D721Med (cell line): ENCODE results near the gene SIX1.

Experiments
- DNase-seq: peaks from one replicate; pipeline ENCODE4 v3.0.0; 2011; ENCODE audit warnings: low spot score; ENCODE audit not compliant: insufficient read length
- FAIRE-seq: peaks from 2 replicates; lab custom pipeline; 2011; peaks lifted over from hg19 to GRCh38; lab: Jason Lieb, UNC
- TF ChIP-seq, protein P1 (sequence below): IDR thresholded peaks from 2 replicates; pipeline ENCODE4 v1.5.1; 2012; ENCODE audit warnings: mild to moderate bottlenecking, control low read depth; ENCODE audit not compliant: insufficient read depth; ENCODE audit errors: missing control alignments

Gene SIX1

DNA sequence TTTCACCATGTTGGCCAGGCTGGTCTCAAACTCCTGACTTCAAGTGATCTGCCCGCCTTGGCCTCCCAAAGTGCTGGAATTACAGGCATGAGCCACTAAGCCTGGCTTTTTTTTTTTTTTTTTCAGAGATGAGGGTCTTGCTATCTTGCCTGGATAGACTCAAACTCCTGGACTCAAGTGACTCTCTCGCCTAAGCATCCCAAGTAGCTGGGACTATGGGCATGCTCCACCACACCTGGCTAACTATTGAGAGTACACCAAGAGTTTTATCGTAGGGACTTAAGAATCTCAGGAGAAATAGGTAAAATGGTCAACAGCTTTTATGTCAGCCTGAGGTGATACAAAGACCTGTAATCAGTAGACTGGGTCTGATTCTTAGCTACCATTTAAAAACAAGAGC, 31.2 kb upstream of the SIX1 start:
- no peak for FAIRE-seq
- TF ChIP-seq, protein P1, sequence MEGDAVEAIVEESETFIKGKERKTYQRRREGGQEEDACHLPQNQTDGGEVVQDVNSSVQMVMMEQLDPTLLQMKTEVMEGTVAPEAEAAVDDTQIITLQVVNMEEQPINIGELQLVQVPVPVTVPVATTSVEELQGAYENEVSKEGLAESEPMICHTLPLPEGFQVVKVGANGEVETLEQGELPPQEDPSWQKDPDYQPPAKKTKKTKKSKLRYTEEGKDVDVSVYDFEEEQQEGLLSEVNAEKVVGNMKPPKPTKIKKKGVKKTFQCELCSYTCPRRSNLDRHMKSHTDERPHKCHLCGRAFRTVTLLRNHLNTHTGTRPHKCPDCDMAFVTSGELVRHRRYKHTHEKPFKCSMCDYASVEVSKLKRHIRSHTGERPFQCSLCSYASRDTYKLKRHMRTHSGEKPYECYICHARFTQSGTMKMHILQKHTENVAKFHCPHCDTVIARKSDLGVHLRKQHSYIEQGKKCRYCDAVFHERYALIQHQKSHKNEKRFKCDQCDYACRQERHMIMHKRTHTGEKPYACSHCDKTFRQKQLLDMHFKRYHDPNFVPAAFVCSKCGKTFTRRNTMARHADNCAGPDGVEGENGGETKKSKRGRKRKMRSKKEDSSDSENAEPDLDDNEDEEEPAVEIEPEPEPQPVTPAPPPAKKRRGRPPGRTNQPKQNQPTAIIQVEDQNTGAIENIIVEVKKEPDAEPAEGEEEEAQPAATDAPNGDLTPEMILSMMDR = no peak

DNA sequence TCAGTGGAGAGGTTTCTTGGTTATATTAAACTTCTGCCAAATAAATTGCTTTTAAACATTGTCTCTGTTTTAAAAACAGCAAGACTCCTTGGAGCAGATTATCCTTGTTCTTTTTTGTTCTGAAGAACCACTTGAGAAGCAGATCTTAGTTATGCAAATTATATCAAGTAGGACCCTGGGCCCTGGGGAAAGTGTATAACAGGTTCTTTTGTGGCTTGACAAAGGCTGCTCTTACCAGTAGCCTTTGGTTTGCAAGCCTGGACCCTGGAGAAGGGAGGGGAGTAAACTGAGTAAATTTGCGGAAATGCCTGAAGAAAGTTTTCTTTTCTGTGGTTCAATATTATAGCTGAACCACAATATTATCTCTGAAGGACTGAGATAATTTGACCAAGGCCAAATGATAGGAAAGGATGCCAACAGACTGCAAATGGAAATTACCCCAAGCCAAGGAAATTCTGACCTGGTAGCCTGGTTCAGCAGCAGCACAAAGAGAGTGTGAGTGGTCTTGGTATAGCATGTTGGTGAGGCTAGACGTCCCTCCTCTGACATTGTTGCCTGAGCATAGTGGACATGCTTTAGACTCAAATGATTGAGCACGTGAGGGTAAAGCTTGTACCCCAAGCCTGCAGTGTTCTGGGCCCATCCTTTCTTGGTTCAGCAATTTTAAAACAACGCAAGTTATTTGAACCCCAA, 30.4 kb upstream of the SIX1 start:
- DNase-seq (no peak), FAIRE-seq (no peak)
- TF ChIP-seq, protein P1 = no peak

More for the DNA sequence above, 31.2 kb upstream of the SIX1 start:
- no peak for DNase-seq

DNA sequence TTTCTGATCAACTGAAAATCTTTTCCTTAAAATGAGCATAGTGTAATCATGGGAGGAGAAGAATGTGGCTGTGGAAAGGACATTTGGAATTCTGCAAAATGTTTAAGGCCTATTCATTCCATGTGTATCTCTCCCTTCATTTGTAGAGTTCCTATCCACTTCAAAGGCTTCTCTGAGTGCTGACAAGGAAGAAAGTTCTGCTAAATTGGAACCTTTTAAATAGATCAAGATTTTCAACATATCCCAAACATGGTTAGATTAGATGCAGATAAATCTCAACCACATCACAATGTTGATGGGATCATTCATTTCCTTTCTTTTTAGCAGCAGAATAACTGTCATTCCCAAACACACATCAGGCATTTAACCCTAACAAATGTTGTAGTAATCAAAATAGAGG, 28.4 kb upstream of the SIX1 start:
- DNase-seq = no peak
- FAIRE-seq = no peak
- TF ChIP-seq, protein P1 = no peak

GRCh38 chr14:60670989-60671388, 21.7 kb upstream of the SIX1 start:
- DNase-seq = no peak
- TF ChIP-seq, protein P1 = no peak
- no peak for FAIRE-seq

DNA sequence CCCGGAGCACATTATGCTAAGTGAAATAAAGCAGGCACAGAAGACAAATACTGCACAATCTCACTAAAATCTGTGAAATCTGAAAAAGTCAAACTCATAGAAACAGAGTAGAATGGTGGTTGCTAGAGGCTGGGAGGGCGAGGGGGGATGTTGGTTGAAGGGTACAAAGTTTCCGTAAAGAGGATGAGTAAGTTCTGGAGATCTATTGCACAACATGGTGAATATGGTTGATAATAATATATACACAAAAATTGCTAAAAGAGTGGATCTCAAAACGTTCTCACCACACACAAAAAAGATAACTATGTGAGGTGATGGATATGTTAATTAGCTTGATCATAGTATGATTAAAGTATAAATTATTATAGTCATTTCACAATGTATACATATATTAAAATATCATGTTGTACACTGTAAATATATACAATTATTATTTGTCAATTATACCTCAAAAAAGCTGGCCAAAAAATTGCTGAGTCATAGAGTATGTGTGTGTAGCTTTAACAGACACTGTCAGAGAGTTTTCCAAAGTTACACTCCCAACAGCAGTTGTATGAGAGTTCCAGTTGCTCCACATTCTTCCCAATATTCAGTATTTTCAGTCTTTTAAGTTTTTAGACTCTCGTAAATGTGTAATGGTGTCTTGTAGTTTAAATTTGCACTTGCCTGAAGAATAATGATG, 19.3 kb upstream of the SIX1 start:
- TF ChIP-seq, protein P1 = no peak
- no peak for FAIRE-seq

GRCh38 chr14:60665177-60665550, 15.9 kb upstream of the SIX1 start:
- FAIRE-seq = no peak

More for the DNA sequence above, 19.3 kb upstream of the SIX1 start:
- DNase-seq = no peak

More at GRCh38 chr14:60665177-60665550, 15.9 kb upstream of the SIX1 start:
- DNase-seq = no peak
- TF ChIP-seq, protein P1 = no peak
